HepG2 (cell line): ENCODE measurements around the gene JPH4. TPM values are rescaled to one million over a fixed set of nuclear protein-coding genes. Genes with fewer than 3 reads are reported as not detected.

Source experiments
- EEA1 ChIP-seq: sonication (generic); formaldehyde crosslinking; IDR thresholded peaks from 2 replicates; pipeline ENCODE4 v1.5.1; 2020; ENCODE audit warnings: mild to moderate bottlenecking, missing genetic modification reagents, borderline replicate concordance
- HNRNPL ChIP-seq: fragments of 200-400 bp; formaldehyde crosslinking; IDR thresholded peaks from 2 replicates; pipeline ENCODE4 v1.6.1; 2017; ENCODE audit warnings: mild to moderate bottlenecking, low read depth, low read length
- PHF8 ChIP-seq: sonication (generic); formaldehyde crosslinking; IDR thresholded peaks from 2 replicates; pipeline ENCODE4 v1.5.0; 2020; ENCODE audit warnings: missing genetic modification reagents
- ZNF34 ChIP-seq: sonication (generic); formaldehyde crosslinking; IDR thresholded peaks from 2 replicates; pipeline ENCODE4 v1.4.0; 2020; ENCODE audit warnings: mild to moderate bottlenecking, missing genetic modification reagents, borderline replicate concordance
- ZNF746 ChIP-seq: sonication (generic); formaldehyde crosslinking; IDR thresholded peaks from 2 replicates; pipeline ENCODE4 v1.8.0; 2022; ENCODE audit warnings: mild to moderate bottlenecking, missing genetic modification reagents
- ZNF782 ChIP-seq: sonication (generic); formaldehyde crosslinking; IDR thresholded peaks from 2 replicates; pipeline ENCODE4 v1.4.0; 2020; ENCODE audit warnings: missing genetic modification reagents, mild to moderate bottlenecking, borderline replicate concordance
- polyA plus RNA-seq, 8 experiments: library from polyadenylated mRNA; depleted of rRNA in 3 of 8; stranded (reverse) in 7 of 8; unstranded in 1 of 8; fragments of >200 nt; fragmentation: Illumina TruSeq in 4 of 8; extraction: Trizol in 4 of 8; gene quantifications; 2 replicates each; pipeline versions ENCODE4 v1.2.1 to v1.2.3, GENCODE V29; 2011 to 2016; ENCODE audit warnings: low read depth in 4 of 8, missing spikeins in 1 of 8, mixed read lengths in 1 of 8; ENCODE audit not compliant: insufficient read depth in 1 of 8
- total RNA-seq, 5 experiments: library from RNA; depleted of rRNA; stranded (reverse); fragments of >200 nt; fragmentation: Illumina TruSeq; extraction: Trizol; gene quantifications; 2 replicates each; pipeline ENCODE4 v1.2.3, GENCODE V29; 2016; ENCODE audit warnings: low read depth in 1 of 5
- TF ChIP-seq, protein P1 (sequence below): sonication (generic); formaldehyde crosslinking; IDR thresholded peaks from 2 replicates; pipeline ENCODE4 v1.4.0; 2020; ENCODE audit warnings: missing genetic modification reagents, mild to moderate bottlenecking, borderline replicate concordance
- TF ChIP-seq, protein P2 (sequence below): sonication (generic); formaldehyde crosslinking; IDR thresholded peaks from 2 replicates; pipeline ENCODE4 v1.4.0; 2020; ENCODE audit warnings: mild to moderate bottlenecking, missing genetic modification reagents
- TF ChIP-seq, protein P3 (sequence below): sonication (generic); formaldehyde crosslinking; IDR thresholded peaks from 2 replicates; pipeline ENCODE4 v1.5.1; 2020; ENCODE audit warnings: mild to moderate bottlenecking, missing genetic modification reagents, moderate library complexity
- TF ChIP-seq, protein P4 (sequence below): sonication (generic); formaldehyde crosslinking; IDR thresholded peaks from 2 replicates; pipeline ENCODE4 v1.5.0; 2020; ENCODE audit warnings: missing genetic modification reagents

The JPH4 gene
- total and polyA plus RNA-seq, 2 of the 13 experiments (the other 11 are each of a cell fraction or from before 2014, with no cell fraction given) = 0.08 to 0.22 TPM

DNA sequence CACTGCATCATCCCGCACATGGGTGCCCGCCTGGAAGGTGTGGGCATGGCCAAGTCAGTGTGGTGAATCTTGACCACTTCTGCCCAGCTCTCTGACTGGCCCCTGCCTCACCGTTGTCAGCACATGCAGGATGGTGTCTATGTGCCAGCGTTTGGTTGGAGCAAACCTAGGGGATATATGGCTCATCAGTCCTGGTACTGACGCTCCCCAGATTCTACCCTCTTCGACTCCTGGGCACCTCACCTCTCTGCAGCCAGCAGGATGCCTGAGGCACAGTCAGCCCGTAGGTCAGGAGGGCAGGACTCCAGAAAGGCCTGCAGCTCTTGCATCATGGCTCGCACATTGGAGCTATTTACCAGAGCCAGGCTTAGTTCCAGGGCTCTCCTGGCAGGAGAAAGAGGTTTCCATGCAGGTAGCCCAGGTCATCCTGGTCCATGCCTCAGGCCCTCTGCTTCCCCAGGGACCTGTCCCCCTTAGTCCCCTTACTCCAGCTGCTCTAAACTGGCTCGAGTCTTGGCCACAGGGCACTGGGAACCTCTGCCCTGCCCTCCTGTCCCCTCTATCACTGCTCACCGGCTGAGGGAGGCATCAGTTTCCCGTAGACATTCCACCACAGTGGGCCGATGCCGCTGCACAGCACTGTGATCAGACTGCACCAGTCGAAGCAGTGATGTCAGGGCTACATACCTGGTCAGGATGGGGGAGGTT lies 15.0 kb downstream of the JPH4 start (continued):
- TF ChIP-seq, protein P1, sequence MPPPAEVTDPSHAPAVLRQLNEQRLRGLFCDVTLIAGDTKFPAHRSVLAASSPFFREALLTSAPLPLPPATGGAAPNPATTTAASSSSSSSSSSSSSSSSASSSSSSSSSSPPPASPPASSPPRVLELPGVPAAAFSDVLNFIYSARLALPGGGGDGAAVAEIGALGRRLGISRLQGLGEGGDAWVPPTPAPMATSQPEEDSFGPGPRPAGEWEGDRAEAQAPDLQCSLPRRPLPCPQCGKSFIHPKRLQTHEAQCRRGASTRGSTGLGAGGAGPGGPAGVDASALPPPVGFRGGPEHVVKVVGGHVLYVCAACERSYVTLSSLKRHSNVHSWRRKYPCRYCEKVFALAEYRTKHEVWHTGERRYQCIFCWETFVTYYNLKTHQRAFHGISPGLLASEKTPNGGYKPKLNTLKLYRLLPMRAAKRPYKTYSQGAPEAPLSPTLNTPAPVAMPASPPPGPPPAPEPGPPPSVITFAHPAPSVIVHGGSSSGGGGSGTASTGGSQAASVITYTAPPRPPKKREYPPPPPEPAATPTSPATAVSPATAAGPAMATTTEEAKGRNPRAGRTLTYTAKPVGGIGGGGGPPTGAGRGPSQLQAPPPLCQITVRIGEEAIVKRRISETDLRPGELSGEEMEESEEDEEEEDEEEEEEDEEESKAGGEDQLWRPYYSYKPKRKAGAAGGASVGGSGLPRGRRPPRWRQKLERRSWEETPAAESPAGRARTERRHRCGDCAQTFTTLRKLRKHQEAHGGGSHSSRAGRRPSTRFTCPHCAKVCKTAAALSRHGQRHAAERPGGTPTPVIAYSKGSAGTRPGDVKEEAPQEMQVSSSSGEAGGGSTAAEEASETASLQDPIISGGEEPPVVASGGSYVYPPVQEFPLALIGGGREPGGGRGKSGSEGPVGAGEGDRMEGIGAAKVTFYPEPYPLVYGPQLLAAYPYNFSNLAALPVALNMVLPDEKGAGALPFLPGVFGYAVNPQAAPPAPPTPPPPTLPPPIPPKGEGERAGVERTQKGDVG (CRISPR knock-in tag) = peak; percentile 15; the same call in 1 of the 2 replicates
- 0 out of 2 replicates have a peak, but pooled peaks have one; percentile 26 for TF ChIP-seq ZNF782 (CRISPR knock-in tag)
- TF ChIP-seq, protein P2, sequence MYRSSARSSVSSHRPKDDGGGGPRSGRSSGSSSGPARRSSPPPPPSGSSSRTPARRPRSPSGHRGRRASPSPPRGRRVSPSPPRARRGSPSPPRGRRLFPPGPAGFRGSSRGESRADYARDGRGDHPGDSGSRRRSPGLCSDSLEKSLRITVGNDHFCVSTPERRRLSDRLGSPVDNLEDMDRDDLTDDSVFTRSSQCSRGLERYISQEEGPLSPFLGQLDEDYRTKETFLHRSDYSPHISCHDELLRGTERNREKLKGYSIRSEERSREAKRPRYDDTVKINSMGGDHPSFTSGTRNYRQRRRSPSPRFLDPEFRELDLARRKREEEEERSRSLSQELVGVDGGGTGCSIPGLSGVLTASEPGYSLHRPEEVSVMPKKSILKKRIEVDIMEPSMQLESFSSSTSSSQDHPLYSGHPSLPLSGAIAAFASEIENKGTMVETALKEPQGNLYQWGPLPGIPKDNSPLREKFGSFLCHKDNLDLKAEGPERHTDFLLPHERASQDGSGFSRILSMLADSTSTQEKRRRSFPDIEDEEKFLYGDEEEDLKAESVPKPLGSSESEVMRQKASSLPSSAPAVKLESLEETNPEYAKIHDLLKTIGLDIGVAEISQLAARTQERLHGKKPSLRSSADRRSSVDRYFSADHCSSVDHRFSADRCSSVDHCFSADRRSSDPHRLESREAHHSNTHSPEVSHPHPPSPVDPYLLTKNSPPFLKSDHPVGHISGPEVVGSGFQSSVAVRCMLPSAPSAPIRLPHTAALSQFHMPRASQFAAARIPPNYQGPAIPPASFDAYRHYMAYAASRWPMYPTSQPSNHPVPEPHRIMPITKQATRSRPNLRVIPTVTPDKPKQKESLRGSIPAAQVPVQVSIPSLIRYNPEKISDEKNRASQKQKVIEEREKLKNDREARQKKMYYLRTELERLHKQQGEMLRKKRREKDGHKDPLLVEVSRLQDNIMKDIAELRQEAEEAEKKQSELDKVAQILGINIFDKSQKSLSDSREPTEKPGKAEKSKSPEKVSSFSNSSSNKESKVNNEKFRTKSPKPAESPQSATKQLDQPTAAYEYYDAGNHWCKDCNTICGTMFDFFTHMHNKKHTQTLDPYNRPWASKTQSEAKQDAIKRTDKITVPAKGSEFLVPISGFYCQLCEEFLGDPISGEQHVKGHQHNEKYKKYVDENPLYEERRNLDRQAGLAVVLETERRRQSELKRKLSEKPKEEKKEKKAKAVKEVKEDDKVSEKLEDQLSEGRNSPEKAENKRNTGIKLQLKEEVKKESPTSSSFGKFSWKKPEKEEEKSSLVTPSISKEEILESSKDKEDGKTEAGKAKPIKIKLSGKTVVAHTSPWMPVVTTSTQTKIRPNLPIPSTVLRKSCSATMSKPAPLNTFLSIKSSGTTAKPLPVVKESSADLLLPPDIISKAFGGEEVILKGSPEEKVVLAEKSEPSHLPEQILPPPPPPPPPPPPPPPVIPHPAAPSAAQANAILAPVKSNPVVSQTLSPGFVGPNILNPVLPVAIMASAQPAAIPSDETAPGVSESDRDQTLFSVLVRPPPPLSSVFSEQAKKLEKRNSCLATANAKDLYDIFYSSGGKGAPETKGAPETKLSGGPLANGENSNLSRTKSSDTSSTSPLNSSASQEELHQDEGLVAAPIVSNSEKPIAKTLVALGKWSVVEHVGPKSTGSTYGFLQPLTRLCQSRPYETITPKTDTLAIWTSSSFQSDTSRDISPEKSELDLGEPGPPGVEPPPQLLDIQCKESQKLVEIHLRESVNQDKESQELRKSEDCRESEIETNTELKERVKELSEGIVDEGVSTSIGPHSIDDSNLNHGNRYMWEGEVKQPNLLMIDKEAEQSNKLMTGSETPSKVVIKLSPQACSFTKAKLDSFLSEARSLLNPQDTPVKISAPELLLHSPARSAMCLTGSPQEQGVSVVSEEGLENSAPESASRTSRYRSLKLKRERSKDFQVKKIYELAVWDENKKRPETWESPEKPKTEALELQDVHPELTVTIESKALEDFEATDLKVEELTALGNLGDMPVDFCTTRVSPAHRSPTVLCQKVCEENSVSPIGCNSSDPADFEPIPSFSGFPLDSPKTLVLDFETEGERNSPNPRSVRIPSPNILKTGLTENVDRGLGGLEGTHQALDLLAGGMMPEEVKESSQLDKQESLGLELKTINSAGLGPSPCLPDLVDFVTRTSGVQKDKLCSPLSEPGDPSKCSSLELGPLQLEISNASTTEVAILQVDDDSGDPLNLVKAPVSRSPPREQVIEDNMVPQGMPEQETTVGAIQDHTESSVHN (CRISPR knock-in tag) = no peak; the same call in 1 of the 2 replicates
- TF ChIP-seq, protein P3, sequence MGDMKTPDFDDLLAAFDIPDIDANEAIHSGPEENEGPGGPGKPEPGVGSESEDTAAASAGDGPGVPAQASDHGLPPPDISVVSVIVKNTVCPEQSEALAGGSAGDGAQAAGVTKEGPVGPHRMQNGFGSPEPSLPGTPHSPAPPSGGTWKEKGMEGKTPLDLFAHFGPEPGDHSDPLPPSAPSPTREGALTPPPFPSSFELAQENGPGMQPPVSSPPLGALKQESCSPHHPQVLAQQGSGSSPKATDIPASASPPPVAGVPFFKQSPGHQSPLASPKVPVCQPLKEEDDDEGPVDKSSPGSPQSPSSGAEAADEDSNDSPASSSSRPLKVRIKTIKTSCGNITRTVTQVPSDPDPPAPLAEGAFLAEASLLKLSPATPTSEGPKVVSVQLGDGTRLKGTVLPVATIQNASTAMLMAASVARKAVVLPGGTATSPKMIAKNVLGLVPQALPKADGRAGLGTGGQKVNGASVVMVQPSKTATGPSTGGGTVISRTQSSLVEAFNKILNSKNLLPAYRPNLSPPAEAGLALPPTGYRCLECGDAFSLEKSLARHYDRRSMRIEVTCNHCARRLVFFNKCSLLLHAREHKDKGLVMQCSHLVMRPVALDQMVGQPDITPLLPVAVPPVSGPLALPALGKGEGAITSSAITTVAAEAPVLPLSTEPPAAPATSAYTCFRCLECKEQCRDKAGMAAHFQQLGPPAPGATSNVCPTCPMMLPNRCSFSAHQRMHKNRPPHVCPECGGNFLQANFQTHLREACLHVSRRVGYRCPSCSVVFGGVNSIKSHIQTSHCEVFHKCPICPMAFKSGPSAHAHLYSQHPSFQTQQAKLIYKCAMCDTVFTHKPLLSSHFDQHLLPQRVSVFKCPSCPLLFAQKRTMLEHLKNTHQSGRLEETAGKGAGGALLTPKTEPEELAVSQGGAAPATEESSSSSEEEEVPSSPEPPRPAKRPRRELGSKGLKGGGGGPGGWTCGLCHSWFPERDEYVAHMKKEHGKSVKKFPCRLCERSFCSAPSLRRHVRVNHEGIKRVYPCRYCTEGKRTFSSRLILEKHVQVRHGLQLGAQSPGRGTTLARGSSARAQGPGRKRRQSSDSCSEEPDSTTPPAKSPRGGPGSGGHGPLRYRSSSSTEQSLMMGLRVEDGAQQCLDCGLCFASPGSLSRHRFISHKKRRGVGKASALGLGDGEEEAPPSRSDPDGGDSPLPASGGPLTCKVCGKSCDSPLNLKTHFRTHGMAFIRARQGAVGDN (CRISPR knock-in tag) = peak; percentile 20; the same call in 1 of the 2 replicates
- no peak; the same call in 1 of the 2 replicates for TF ChIP-seq EEA1 (CRISPR knock-in tag)
- no peak for TF ChIP-seq PHF8 (CRISPR knock-in tag)
- 0 out of 2 replicates have a peak, but pooled peaks have one; percentile 13 for TF ChIP-seq ZNF34
- peak; percentile 62; the same call in 1 of the 2 replicates for TF ChIP-seq HNRNPL
- TF ChIP-seq ZNF746 (CRISPR knock-in tag) = no peak
- TF ChIP-seq, protein P4, sequence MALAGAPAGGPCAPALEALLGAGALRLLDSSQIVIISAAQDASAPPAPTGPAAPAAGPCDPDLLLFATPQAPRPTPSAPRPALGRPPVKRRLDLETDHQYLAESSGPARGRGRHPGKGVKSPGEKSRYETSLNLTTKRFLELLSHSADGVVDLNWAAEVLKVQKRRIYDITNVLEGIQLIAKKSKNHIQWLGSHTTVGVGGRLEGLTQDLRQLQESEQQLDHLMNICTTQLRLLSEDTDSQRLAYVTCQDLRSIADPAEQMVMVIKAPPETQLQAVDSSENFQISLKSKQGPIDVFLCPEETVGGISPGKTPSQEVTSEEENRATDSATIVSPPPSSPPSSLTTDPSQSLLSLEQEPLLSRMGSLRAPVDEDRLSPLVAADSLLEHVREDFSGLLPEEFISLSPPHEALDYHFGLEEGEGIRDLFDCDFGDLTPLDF (CRISPR knock-in tag) = no peak
